Measurements from ENCODE around the gene MED9. TPM values are rescaled to one million over a fixed set of nuclear protein-coding genes. Genes with fewer than 3 reads are reported as not detected.

Gene MED9
- total and polyA plus RNA-seq, 2 donors (not counting 1 experiment from before 2014, with no cell fraction given), result 10.5 to 11.7 TPM

- Histone ChIP-seq H2AFZ (ENCODE audit: low read length) (no peak overlapping the region), H3K4me1 (ENCODE audit: control insufficient read depth, extremely low read depth, insufficient read depth, low read length) (no peaks in the 10 kb centered on the region), H3K27me3 (ENCODE audit: control insufficient read depth, insufficient read depth, low read length) (no peaks in the 10 kb centered on the region), H4K20me1 (ENCODE audit: control insufficient read depth, extremely low read depth, insufficient read depth, low read length) (no peaks in the 10 kb centered on the region), H3K9ac (ENCODE audit: insufficient read depth, low read length) (no peak overlapping the region), H3K79me2 (ENCODE audit: control insufficient read depth, insufficient read depth, low read length) (no peaks in the 10 kb centered on the region), H3K27ac (ENCODE audit: insufficient read depth, low read length) (no peak overlapping the region), H3K36me3 (ENCODE audit: control insufficient read depth, insufficient read depth, low read length) (no peaks in the 10 kb centered on the region), H3K9me3 (ENCODE audit: control insufficient read depth, insufficient read depth, low read depth, low read length) (no peaks in the 10 kb centered on the region), H3K4me3 (replicated peaks in 1 of 4; ENCODE audit: control extremely low read depth in 1 of 4, insufficient read depth in 1 of 4, low read depth in 3 of 4, low read length in 4 of 4) (no peak overlapping the region), H3K4me2 (ENCODE audit: extremely low read depth, insufficient read depth, low read length) (no peak overlapping the region)
- TF ChIP-seq, protein P1, sequence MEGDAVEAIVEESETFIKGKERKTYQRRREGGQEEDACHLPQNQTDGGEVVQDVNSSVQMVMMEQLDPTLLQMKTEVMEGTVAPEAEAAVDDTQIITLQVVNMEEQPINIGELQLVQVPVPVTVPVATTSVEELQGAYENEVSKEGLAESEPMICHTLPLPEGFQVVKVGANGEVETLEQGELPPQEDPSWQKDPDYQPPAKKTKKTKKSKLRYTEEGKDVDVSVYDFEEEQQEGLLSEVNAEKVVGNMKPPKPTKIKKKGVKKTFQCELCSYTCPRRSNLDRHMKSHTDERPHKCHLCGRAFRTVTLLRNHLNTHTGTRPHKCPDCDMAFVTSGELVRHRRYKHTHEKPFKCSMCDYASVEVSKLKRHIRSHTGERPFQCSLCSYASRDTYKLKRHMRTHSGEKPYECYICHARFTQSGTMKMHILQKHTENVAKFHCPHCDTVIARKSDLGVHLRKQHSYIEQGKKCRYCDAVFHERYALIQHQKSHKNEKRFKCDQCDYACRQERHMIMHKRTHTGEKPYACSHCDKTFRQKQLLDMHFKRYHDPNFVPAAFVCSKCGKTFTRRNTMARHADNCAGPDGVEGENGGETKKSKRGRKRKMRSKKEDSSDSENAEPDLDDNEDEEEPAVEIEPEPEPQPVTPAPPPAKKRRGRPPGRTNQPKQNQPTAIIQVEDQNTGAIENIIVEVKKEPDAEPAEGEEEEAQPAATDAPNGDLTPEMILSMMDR (conservative IDR thresholded peaks at IDR 0.05 in 1 of 2, IDR thresholded peaks at IDR 0.05 in 1 of 2; ENCODE audit: low read depth in 1 of 2, low read length in 2 of 2), result no peak
- no peak for TF ChIP-seq EZH2 (IDR thresholded peaks at IDR 0.05; ENCODE audit: low read length, missing control alignments)
- DNase-seq (ENCODE audit: low read depth in 2 of 2), result no peak
Observed at GRCh38 chr17:17526369-17526768, 49.6 kb downstream of the MED9 start.

GRCh38 chr17:17527534-17527933, 50.7 kb downstream of the MED9 start:
- Histone ChIP-seq H4K20me1 (ENCODE audit: control insufficient read depth, extremely low read depth, insufficient read depth, low read length) (no peaks in the 10 kb centered on the region), H3K36me3 (ENCODE audit: control insufficient read depth, insufficient read depth, low read length) (no peaks in the 10 kb centered on the region), H3K4me1 (ENCODE audit: control insufficient read depth, extremely low read depth, insufficient read depth, low read length) (no peaks in the 10 kb centered on the region), H3K9me3 (ENCODE audit: control insufficient read depth, insufficient read depth, low read depth, low read length) (no peaks in the 10 kb centered on the region), H3K27me3 (ENCODE audit: control insufficient read depth, insufficient read depth, low read length) (no peaks in the 10 kb centered on the region), H2AFZ (ENCODE audit: low read length) (no peak overlapping the region), H3K27ac (ENCODE audit: insufficient read depth, low read length) (no peak overlapping the region), H3K4me2 (ENCODE audit: extremely low read depth, insufficient read depth, low read length) (no peak overlapping the region), H3K4me3 (replicated peaks in 1 of 4; ENCODE audit: control extremely low read depth in 1 of 4, insufficient read depth in 1 of 4, low read depth in 3 of 4, low read length in 4 of 4) (no peak overlapping the region), H3K9ac (ENCODE audit: insufficient read depth, low read length) (no peak overlapping the region), H3K79me2 (ENCODE audit: control insufficient read depth, insufficient read depth, low read length) (no peaks in the 10 kb centered on the region)
- TF ChIP-seq, protein P1 (conservative IDR thresholded peaks at IDR 0.05 in 1 of 2, IDR thresholded peaks at IDR 0.05 in 1 of 2; ENCODE audit: low read depth in 1 of 2, low read length in 2 of 2), result no peak
- TF ChIP-seq EZH2 (IDR thresholded peaks at IDR 0.05; ENCODE audit: low read length, missing control alignments), result no peak
- no peak for DNase-seq (ENCODE audit: low read depth in 2 of 2)

DNA sequence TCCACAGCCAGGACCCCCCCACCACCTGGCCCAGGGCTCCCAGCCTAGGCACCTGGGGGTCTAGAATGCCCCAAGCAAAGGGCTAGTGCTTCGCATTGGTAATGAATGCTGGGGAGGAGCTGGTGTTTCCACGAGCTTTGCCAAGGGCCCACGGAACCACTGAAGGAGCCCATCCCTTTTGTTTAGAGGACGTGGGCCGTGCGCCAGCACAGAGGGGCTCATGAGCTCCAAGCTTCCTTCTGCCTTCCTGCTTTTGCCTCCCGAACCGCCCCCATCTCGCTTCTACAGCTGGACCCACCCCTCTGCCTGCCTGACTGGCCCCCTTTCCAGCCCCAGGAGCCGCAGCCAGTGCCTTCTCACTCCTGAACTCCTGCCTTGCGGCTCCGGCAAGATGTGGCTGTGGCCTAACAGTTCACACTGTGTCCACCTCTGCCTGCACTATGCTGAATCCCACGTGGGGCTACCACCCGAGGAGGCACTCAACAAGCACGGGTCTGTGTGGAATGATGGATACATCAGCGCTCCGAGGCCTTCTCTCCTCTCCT, 51.2 kb downstream of the MED9 start:
- no peak overlapping the region for H3K27ac ChIP-seq (ENCODE audit: insufficient read depth, low read length)
- no peak overlapping the region for H3K4me3 ChIP-seq (replicated peaks in 1 of 4; ENCODE audit: control extremely low read depth in 1 of 4, insufficient read depth in 1 of 4, low read depth in 3 of 4, low read length in 4 of 4)
- no peaks in the 10 kb centered on the region for H3K36me3 ChIP-seq (ENCODE audit: control insufficient read depth, insufficient read depth, low read length)
- H3K9me3 ChIP-seq (ENCODE audit: control insufficient read depth, insufficient read depth, low read depth, low read length), result no peaks in the 10 kb centered on the region
- H2AFZ ChIP-seq (ENCODE audit: low read length), result no peak overlapping the region
- H3K4me2 ChIP-seq (ENCODE audit: extremely low read depth, insufficient read depth, low read length), result no peak overlapping the region
- H3K9ac ChIP-seq (ENCODE audit: insufficient read depth, low read length), result no peak overlapping the region
- TF ChIP-seq, protein P1 (conservative IDR thresholded peaks at IDR 0.05 in 1 of 2, IDR thresholded peaks at IDR 0.05 in 1 of 2; ENCODE audit: low read depth in 1 of 2, low read length in 2 of 2), result no peak
- TF ChIP-seq EZH2 (IDR thresholded peaks at IDR 0.05; ENCODE audit: low read length, missing control alignments), result no peak
- no peaks in the 10 kb centered on the region for H3K4me1 ChIP-seq (ENCODE audit: control insufficient read depth, extremely low read depth, insufficient read depth, low read length)
- no peaks in the 10 kb centered on the region for H4K20me1 ChIP-seq (ENCODE audit: control insufficient read depth, extremely low read depth, insufficient read depth, low read length)
- no peak for DNase-seq (ENCODE audit: low read depth in 2 of 2)
- H3K79me2 ChIP-seq (ENCODE audit: control insufficient read depth, insufficient read depth, low read length), result no peaks in the 10 kb centered on the region
- no peaks in the 10 kb centered on the region for H3K27me3 ChIP-seq (ENCODE audit: control insufficient read depth, insufficient read depth, low read length)

All from fibroblast of lung (primary cell).